Activated CD4-positive, alpha-beta T cell treated with anti-CD3 and anti-CD28 coated beads for 48 hours (primary cell): ENCODE measurements around the gene DOHH.

Experiments used
- DNase-seq: peaks from one replicate; pipeline ENCODE4 v3.0.0-alpha.2; 2020

Gene DOHH

GRCh38 chr19:3500429-3501101 lies at the start of gene DOHH:
TSS of gene DOHH (minus strand) at chr19:3500674. CDS start at chr19:3496814, 3,860 bp downstream.
- DNase-seq: peak; percentile 98

- DNase-seq: no peak
Measured at GRCh38 chr19:3549816-3550215, 49.3 kb upstream of the DOHH start.

- no peak for DNase-seq
Measured at GRCh38 chr19:3548606-3549005, 48.1 kb upstream of the DOHH start.

GRCh38 chr19:3547767-3548282 lies 47.4 kb upstream of the DOHH start:
- DNase-seq: no peak

GRCh38 chr19:3547301-3547731 lies 46.8 kb upstream of the DOHH start:
- DNase-seq: peak; percentile 59

- DNase-seq: no peak
Measured at GRCh38 chr19:3546119-3546518, 45.6 kb upstream of the DOHH start.

- no peak for DNase-seq
Measured at GRCh38 chr19:3545669-3546034, 45.2 kb upstream of the DOHH start.

GRCh38 chr19:3544742-3545668 lies 44.5 kb upstream of the DOHH start:
- DNase-seq: peak; percentile 86

GRCh38 chr19:3544058-3544376 lies 43.5 kb upstream of the DOHH start:
- no peak for DNase-seq

GRCh38 chr19:3543150-3544057 lies 42.9 kb upstream of the DOHH start:
- DNase-seq: no peak

- no peak for DNase-seq
Measured at GRCh38 chr19:3539756-3540118, 39.3 kb upstream of the DOHH start.

GRCh38 chr19:3538965-3539755 lies 38.7 kb upstream of the DOHH start, which contains the start of gene TEKTIP1:
TSS of gene TEKTIP1 (plus strand) at chr19:3539174. CDS start at chr19:3539178, 4 bp downstream.
- no peak for DNase-seq

GRCh38 chr19:3538258-3538929 lies 37.9 kb upstream of the DOHH start:
- no peak for DNase-seq

GRCh38 chr19:3537438-3538240 lies 37.2 kb upstream of the DOHH start:
- DNase-seq: no peak

- no peak for DNase-seq
Measured at GRCh38 chr19:3537101-3537437, 36.6 kb upstream of the DOHH start.

GRCh38 chr19:3536429-3537100 lies 36.1 kb upstream of the DOHH start:
- DNase-seq: no peak

- no peak for DNase-seq
Measured at GRCh38 chr19:3535981-3536380, 35.5 kb upstream of the DOHH start.

- DNase-seq: no peak
Measured at GRCh38 chr19:3535563-3535965, 35.1 kb upstream of the DOHH start.

- no peak for DNase-seq
Measured at GRCh38 chr19:3535235-3535535, 34.7 kb upstream of the DOHH start.
